Astrocyte (in vitro differentiated cells and primary cell): ENCODE results near the gene MYMK. TPM values are rescaled to one million over a fixed set of nuclear protein-coding genes. Genes with fewer than 3 reads are reported as not detected.

Experiments used
- DNase-seq: peaks from one replicate; pipeline ENCODE4 v3.0.0-alpha.2; 2010; ENCODE audit warnings: low read depth
- FAIRE-seq: peaks from 2 replicates; lab custom pipeline; 2011; peaks lifted over from hg19 to GRCh38; lab: Jason Lieb, UNC
- H2AFZ ChIP-seq: 2 replicates; pipeline ENCODE4 v1.6.0; 2012; ENCODE audit warnings: low read depth, low read length, inconsistent platforms
- H3K27ac ChIP-seq: 2 replicates; pipeline ENCODE4 v1.5.1; 2011; ENCODE audit warnings: low read depth, low read length, inconsistent platforms
- H3K27me3 ChIP-seq: 2 replicates; pipeline ENCODE4 v1.6.0; 2011; ENCODE audit warnings: low read length, inconsistent platforms; ENCODE audit not compliant: insufficient read depth
- H3K36me3 ChIP-seq: 2 replicates; pipeline ENCODE4 v1.5.1; 2011; ENCODE audit warnings: low read length, inconsistent platforms; ENCODE audit not compliant: insufficient read depth
- H3K4me1 ChIP-seq: 2 replicates; pipeline ENCODE4 v1.5.1; 2011; ENCODE audit warnings: low read length, inconsistent platforms; ENCODE audit not compliant: insufficient read depth
- H3K4me2 ChIP-seq: 2 replicates; pipeline ENCODE4 v1.6.0; 2012; ENCODE audit warnings: low read length, inconsistent platforms
- H3K4me3 ChIP-seq: 2 replicates; pipeline ENCODE4 v1.5.1; 2011; ENCODE audit warnings: low read depth, mild to moderate bottlenecking, low read length, inconsistent platforms; ENCODE audit not compliant: insufficient read depth
- H3K79me2 ChIP-seq: 2 replicates; pipeline ENCODE4 v1.6.0; 2012; ENCODE audit warnings: mild to moderate bottlenecking, low read length, inconsistent platforms; ENCODE audit not compliant: insufficient read depth
- H3K9ac ChIP-seq: 2 replicates; pipeline ENCODE4 v1.6.0; 2012; ENCODE audit warnings: mild to moderate bottlenecking, low read length, inconsistent platforms
- H3K9me3 ChIP-seq: 2 replicates; pipeline ENCODE4 v1.5.1; 2012; ENCODE audit warnings: low read depth, mild to moderate bottlenecking, low read length, inconsistent platforms; ENCODE audit not compliant: insufficient read depth
- H4K20me1 ChIP-seq: 2 replicates; pipeline ENCODE4 v1.6.0; 2012; ENCODE audit warnings: low read length, inconsistent platforms; ENCODE audit not compliant: insufficient read depth
- H3K27ac Mint-ChIP-seq: one replicate; pipeline ENCODE4 v1.8.0; 2021; ENCODE audit warnings: mild to moderate bottlenecking, mixed read lengths; ENCODE audit not compliant: unreplicated experiment
- H3K27me3 Mint-ChIP-seq: one replicate; pipeline ENCODE4 v1.8.0; 2021; ENCODE audit warnings: low read depth, mixed read lengths; ENCODE audit not compliant: unreplicated experiment
- H3K36me3 Mint-ChIP-seq: one replicate; pipeline ENCODE4 v1.8.0; 2021; ENCODE audit warnings: low read depth, mixed read lengths; ENCODE audit not compliant: unreplicated experiment
- H3K4me1 Mint-ChIP-seq: one replicate; pipeline ENCODE4 v1.8.0; 2021; ENCODE audit warnings: low read depth, mixed read lengths; ENCODE audit not compliant: unreplicated experiment
- H3K4me3 Mint-ChIP-seq: one replicate; pipeline ENCODE4 v1.8.0; 2021; ENCODE audit warnings: mild to moderate bottlenecking, moderate library complexity, mixed read lengths; ENCODE audit not compliant: unreplicated experiment
- H3K9me3 Mint-ChIP-seq: one replicate; pipeline ENCODE4 v1.8.0; 2021; ENCODE audit warnings: mild to moderate bottlenecking, mixed read lengths; ENCODE audit not compliant: unreplicated experiment
- CTCF ChIP-seq: IDR thresholded peaks from 2 replicates; pipeline ENCODE4 v1.5.1; 2011; ENCODE audit warnings: low read depth, mild to moderate bottlenecking, inconsistent platforms, low read length, moderate library complexity; ENCODE audit not compliant: insufficient read depth
- EZH2 ChIP-seq: IDR thresholded peaks from 2 replicates; pipeline ENCODE4 v1.6.1; 2012; ENCODE audit warnings: mild to moderate bottlenecking, low read length, inconsistent platforms; ENCODE audit not compliant: insufficient read depth
- total RNA-seq: library from RNA; stranded (reverse); gene quantifications from 2 replicates; pipeline ENCODE4 v1.2.1, GENCODE V29; 2021

MYMK gene
- total RNA-seq, 1 donor from 2014 or later, result not detected

- no peaks in the 10 kb centered on the region for H3K27me3 ChIP-seq
- H3K9ac ChIP-seq, result no peak overlapping the region
- H4K20me1 ChIP-seq, result peaks cover 20% of the 10 kb centered on the region
- H3K9me3 ChIP-seq, result no peaks in the 10 kb centered on the region
- no peak overlapping the region for H3K27ac ChIP-seq
- Mint-ChIP-seq H3K4me1 (peaks cover 3% of the 10 kb centered on the region), H3K9me3 (no peaks in the 10 kb centered on the region), H3K27ac (no peak overlapping the region), H3K36me3 (peaks cover 2% of the 10 kb centered on the region), H3K4me3 (no peak overlapping the region), H3K27me3 (no peaks in the 10 kb centered on the region)
- no peaks in the 10 kb centered on the region for H3K36me3 ChIP-seq
- no peak overlapping the region for H3K4me3 ChIP-seq
- no peak for TF ChIP-seq EZH2
- no peak for TF ChIP-seq CTCF
- H3K4me2 ChIP-seq, result no peak overlapping the region
- peaks cover 11% of the 10 kb centered on the region for H3K79me2 ChIP-seq
- FAIRE-seq (no peak), DNase-seq (no peak)
- peaks cover 14% of the 10 kb centered on the region for H3K4me1 ChIP-seq
- H2AFZ ChIP-seq, result no peak overlapping the region
Measured at GRCh38 chr9:133474853-133475252, 49.9 kb downstream of the MYMK start.

- peaks cover 3% of the 10 kb centered on the region for H3K4me1 Mint-ChIP-seq
- no peak for FAIRE-seq
Measured at GRCh38 chr9:133474215-133474614, 50.5 kb downstream of the MYMK start.

More at GRCh38 chr9:133474215-133474614, 50.5 kb downstream of the MYMK start:
- H3K27ac Mint-ChIP-seq, result no peak overlapping the region
- peaks cover 11% of the 10 kb centered on the region for H3K4me1 ChIP-seq
- no peaks in the 10 kb centered on the region for H3K9me3 Mint-ChIP-seq
- H3K9me3 ChIP-seq, result no peaks in the 10 kb centered on the region
- H3K4me3 ChIP-seq, result no peak overlapping the region
- H3K4me3 Mint-ChIP-seq, result no peak overlapping the region
- peaks cover 11% of the 10 kb centered on the region for H3K79me2 ChIP-seq
- no peak overlapping the region for H3K4me2 ChIP-seq
- H3K27me3 ChIP-seq, result no peaks in the 10 kb centered on the region
- DNase-seq, result no peak
- TF ChIP-seq CTCF, result no peak
- no peak for TF ChIP-seq EZH2
- no peak overlapping the region for H3K27ac ChIP-seq
- H3K36me3 ChIP-seq, result no peaks in the 10 kb centered on the region
- no peaks in the 10 kb centered on the region for H3K27me3 Mint-ChIP-seq
- H4K20me1 ChIP-seq, result peaks cover 20% of the 10 kb centered on the region
- peaks cover 2% of the 10 kb centered on the region for H3K36me3 Mint-ChIP-seq
- H2AFZ ChIP-seq, result no peak overlapping the region
- no peak overlapping the region for H3K9ac ChIP-seq
